Measurements from ENCODE around the gene WDFY4. TPM values are rescaled to one million over a fixed set of nuclear protein-coding genes. Genes with fewer than 3 reads are reported as not detected.

Gene WDFY4
- total and polyA plus RNA-seq, 9 of the 15 experiments (the other 6 are each of a cell fraction or from before 2014, with no cell fraction given) = 0.01 to 0.02 (median 0.01) TPM; not detected in 6

DNA sequence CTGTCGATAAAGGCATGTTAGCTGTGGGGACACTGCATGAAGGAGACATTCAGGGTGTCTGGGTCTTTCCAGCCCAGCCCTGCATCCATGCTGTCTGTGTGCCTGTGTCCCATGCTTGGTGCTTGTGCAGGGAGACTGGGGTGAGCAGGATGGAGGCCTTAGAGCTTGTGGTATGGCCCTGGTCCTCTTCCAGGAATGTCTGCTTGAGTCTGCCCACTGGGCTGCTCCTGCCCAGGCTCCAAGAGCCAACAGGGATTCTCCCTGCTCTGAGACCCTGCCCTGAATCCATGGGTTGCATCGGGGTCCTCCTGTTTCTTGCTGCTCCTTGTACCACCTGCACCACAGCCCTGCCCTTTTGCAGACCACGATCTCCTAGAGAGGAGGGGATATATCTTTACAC, 48.4 kb upstream of the WDFY4 start:
- intact Hi-C loops (cut with micrococcal nuclease) = no loop called here
- Histone ChIP-seq H3K9me1 (ENCODE audit: control insufficient read depth, insufficient read depth, low read length) (no peaks in the 10 kb centered on the region), H3K36me3 (ENCODE audit: control insufficient read depth, insufficient read depth, low read length) (no peaks in the 10 kb centered on the region), H3K4me1 (replicated peaks in 1 of 2; ENCODE audit: control insufficient read depth in 2 of 2, insufficient read depth in 2 of 2, low read length in 2 of 2) (no peaks in the 10 kb centered on the region), H3K27ac (ENCODE audit: extremely low read depth, low read depth, low read length) (no peak overlapping the region), H4K20me1 (replicated peaks; ENCODE audit: control insufficient read depth, insufficient read depth, low read length) (no peaks in the 10 kb centered on the region), H3K4me3 (no peak overlapping the region), H3K9me3 (replicated peaks; ENCODE audit: control insufficient read depth, insufficient read depth, low read depth, low read length) (no peaks in the 10 kb centered on the region), H3K4me2 (ENCODE audit: insufficient read depth, low read length) (no peak overlapping the region), H3K79me2 (ENCODE audit: control insufficient read depth, insufficient read depth, low read length) (no peaks in the 10 kb centered on the region), H3K27me3 (ENCODE audit: control insufficient read depth in 2 of 2, insufficient read depth in 2 of 2, low read length in 2 of 2) (peaks cover 0 to 9% of the 10 kb centered on the region in 2 experiments; a peak in 1 of 5 replicates), H3K9ac (ENCODE audit: insufficient read depth in 1 of 2, low read depth in 2 of 2, low read length in 2 of 2) (no peak overlapping the region), H2AFZ (ENCODE audit: low read depth, low read length) (no peak overlapping the region)
- DNase-seq (ENCODE audit: extremely low read depth in 1 of 4, low spot score in 3 of 4) (no peak), FAIRE-seq (no peak), ATAC-seq (no peak)
- TF ChIP-seq, protein P1, sequence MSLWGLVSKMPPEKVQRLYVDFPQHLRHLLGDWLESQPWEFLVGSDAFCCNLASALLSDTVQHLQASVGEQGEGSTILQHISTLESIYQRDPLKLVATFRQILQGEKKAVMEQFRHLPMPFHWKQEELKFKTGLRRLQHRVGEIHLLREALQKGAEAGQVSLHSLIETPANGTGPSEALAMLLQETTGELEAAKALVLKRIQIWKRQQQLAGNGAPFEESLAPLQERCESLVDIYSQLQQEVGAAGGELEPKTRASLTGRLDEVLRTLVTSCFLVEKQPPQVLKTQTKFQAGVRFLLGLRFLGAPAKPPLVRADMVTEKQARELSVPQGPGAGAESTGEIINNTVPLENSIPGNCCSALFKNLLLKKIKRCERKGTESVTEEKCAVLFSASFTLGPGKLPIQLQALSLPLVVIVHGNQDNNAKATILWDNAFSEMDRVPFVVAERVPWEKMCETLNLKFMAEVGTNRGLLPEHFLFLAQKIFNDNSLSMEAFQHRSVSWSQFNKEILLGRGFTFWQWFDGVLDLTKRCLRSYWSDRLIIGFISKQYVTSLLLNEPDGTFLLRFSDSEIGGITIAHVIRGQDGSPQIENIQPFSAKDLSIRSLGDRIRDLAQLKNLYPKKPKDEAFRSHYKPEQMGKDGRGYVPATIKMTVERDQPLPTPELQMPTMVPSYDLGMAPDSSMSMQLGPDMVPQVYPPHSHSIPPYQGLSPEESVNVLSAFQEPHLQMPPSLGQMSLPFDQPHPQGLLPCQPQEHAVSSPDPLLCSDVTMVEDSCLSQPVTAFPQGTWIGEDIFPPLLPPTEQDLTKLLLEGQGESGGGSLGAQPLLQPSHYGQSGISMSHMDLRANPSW (CRISPR knock-in tag; IDR thresholded peaks at IDR 0.05) = no peak
- TF ChIP-seq HNRNPK (IDR thresholded peaks at IDR 0.05; ENCODE audit: low read depth, low read length, poor library complexity, severe bottlenecking) (no peak), SIN3A (IDR thresholded peaks at IDR 0.05; ENCODE audit: borderline replicate concordance in 2 of 2, control insufficient read depth in 1 of 2, low read depth in 2 of 2, low read length in 2 of 2) (no peak), SRF (CRISPR knock-in tag; IDR thresholded peaks at IDR 0.05) (no peak), U2AF1 (optimal IDR thresholded peaks at IDR 0.05; ENCODE audit: low read depth, low read length) (no peak), ZNF253 (CRISPR knock-in tag; conservative IDR thresholded peaks at IDR 0.05) (no peak), MYNN (IDR thresholded peaks at IDR 0.05) (no peak), MYNN (CRISPR knock-in tag; IDR thresholded peaks at IDR 0.05) (no peak), SNRNP70 (optimal IDR thresholded peaks at IDR 0.05; ENCODE audit: low read depth, low read length) (no peak), YBX1 (IDR thresholded peaks at IDR 0.05) (no peak), ZNF277 (CRISPR knock-in tag; IDR thresholded peaks at IDR 0.05; ENCODE audit: borderline replicate concordance) (no peak), MCM2 (IDR thresholded peaks at IDR 0.05; ENCODE audit: low read depth) (no peak), GTF2F1 (IDR thresholded peaks at IDR 0.05; ENCODE audit: low read depth, low read length) (no peak), PCBP2 (IDR thresholded peaks at IDR 0.05; ENCODE audit: low read depth, low read length, poor library complexity, severe bottlenecking) (no peak), L3MBTL2 (IDR thresholded peaks at IDR 0.05) (no peak), CHCHD3 (CRISPR knock-in tag; IDR thresholded peaks at IDR 0.05) (no peak), MAZ (CRISPR knock-in tag; conservative IDR thresholded peaks at IDR 0.05 in 1 of 2, IDR thresholded peaks at IDR 0.05 in 1 of 2) (no peak), KDM5B (IDR thresholded peaks at IDR 0.05; ENCODE audit: insufficient replicate concordance, low read depth, low read length) (no peak), HCFC1 (IDR thresholded peaks at IDR 0.05; ENCODE audit: low read depth, low read length) (no peak), ZNF232 (CRISPR knock-in tag; IDR thresholded peaks at IDR 0.05) (no peak)
- TF ChIP-seq, protein P2, sequence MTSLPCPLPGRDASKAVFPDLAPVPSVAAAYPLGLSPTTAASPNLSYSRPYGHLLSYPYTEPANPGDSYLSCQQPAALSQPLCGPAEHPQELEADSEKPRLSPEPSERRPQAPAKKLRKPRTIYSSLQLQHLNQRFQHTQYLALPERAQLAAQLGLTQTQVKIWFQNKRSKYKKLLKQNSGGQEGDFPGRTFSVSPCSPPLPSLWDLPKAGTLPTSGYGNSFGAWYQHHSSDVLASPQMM (CRISPR knock-in tag; IDR thresholded peaks at IDR 0.05) = no peak
- POLR2A ChIA-PET = interaction anchor here (0.6 kb wide), 1 partner anchor 58 kb away, joined by 3 read pairs; no protein-coding TSS in a partner anchor
- BruUV-seq (replicated peaks) = no TSS peak
- WGBS (ENCODE audit: insufficient coverage, low coverage, missing lambda C conversion rate) = 0% methylated on average over 3 of the region's 3 CpGs
- CTCF ChIA-PET (ENCODE audit: low intra/inter-chr PET ratio) = no interaction called here
- in situ Hi-C loops (cut with MboI) = no loop called here
